ENCODE data around the gene DYNC1H1. TPM values are rescaled to one million over a fixed set of nuclear protein-coding genes. Genes with fewer than 3 reads are reported as not detected.

Gene DYNC1H1
- total and polyA plus RNA-seq, 2 of the 13 experiments (the other 11 are each of a cell fraction or from before 2014, with no cell fraction given), result 74.4 to 239 TPM

DNA sequence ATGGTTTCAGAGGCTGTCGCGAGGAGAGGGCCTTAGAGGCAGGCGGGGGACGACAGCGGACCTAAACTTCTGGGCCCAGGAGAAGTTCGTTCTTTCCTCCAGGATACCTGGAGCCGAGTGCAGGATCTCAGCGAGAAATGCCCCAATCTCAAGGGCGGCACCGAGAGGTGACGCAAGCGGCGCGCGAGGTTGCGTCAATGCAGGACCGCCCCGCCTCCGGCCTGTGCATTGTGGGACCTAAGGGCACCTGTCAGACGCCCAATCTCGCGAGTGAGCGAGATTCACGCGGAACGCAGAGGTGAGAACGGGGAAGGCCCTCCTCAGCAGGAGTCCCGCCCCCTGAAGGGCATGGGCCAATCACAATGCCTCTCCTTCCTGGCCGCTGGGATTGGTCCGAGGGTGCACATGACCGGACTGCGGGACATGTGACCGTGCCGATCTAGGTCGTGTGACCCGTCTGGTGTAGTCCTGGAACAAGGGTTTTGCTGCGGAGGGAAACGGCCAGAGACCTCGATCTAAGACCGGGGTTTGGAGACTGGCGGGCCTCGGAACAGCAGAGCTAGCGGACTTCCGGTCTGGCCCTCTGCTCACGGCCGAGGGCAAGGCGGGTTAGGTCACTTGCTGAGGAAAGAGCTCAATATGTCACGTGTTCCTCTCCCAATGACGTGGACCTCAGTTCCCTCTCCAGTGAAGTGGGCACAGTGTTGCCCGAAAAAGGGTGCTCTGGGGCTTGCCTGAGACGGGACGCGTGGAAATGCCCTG, 16.3 kb upstream of the DYNC1H1 start (continued):
- TF ChIP-seq THAP9 (CRISPR knock-in tag; IDR thresholded peaks at IDR 0.05; ENCODE audit: borderline replicate concordance), result peak; percentile 84
- 0 out of 2 replicates have a peak, but pooled peaks have one; percentile 45 for TF ChIP-seq ZNF446 (CRISPR knock-in tag; IDR thresholded peaks at IDR 0.05)
- peak; percentile 70; the same call in 1 of the 2 replicates for TF ChIP-seq IRF9 (CRISPR knock-in tag; IDR thresholded peaks at IDR 0.05; ENCODE audit: borderline replicate concordance)
- TF ChIP-seq ZNF282 (IDR thresholded peaks at IDR 0.05; ENCODE audit: partially characterized antibody), result peak; percentile 92
- peak; percentile 88 for TF ChIP-seq GABPB1 (CRISPR knock-in tag; IDR thresholded peaks at IDR 0.05)
- peak; percentile 86 for TF ChIP-seq MAX (IDR thresholded peaks at IDR 0.05)
- peak; percentile 61 for TF ChIP-seq SRSF1 (optimal IDR thresholded peaks at IDR 0.05; ENCODE audit: low read depth, low read length)
- TF ChIP-seq NFYC (CRISPR knock-in tag; IDR thresholded peaks at IDR 0.05), result peak; percentile 98
- TF ChIP-seq USF2 (IDR thresholded peaks at IDR 0.05; ENCODE audit: low read depth, low read length), result peak; percentile 99
- peak; percentile 100 for TF ChIP-seq USF2 (CRISPR knock-in tag; IDR thresholded peaks at IDR 0.05; ENCODE audit: borderline replicate concordance)
- TF ChIP-seq ZNF543 (CRISPR knock-in tag; IDR thresholded peaks at IDR 0.05), result peak; percentile 54; the same call in 1 of the 2 replicates
- 0 out of 2 replicates have a peak, but pooled peaks have one; percentile 76 for TF ChIP-seq PLSCR1 (CRISPR knock-in tag; IDR thresholded peaks at IDR 0.05; ENCODE audit: borderline replicate concordance)
- TF ChIP-seq ZMYM3 (CRISPR knock-in tag; IDR thresholded peaks at IDR 0.05), result peak; percentile 62; the same call in 1 of the 2 replicates
- peak; percentile 73; the same call in 1 of the 2 replicates for TF ChIP-seq MYPOP (CRISPR knock-in tag; IDR thresholded peaks at IDR 0.05)
- TF ChIP-seq ZNF713 (CRISPR knock-in tag; IDR thresholded peaks at IDR 0.05), result no peak
- 0 out of 2 replicates have a peak, but pooled peaks have one; percentile 19 for TF ChIP-seq MZF1 (CRISPR knock-in tag; IDR thresholded peaks at IDR 0.05; ENCODE audit: borderline replicate concordance)
- peak; percentile 89 for TF ChIP-seq ZFY (CRISPR knock-in tag; IDR thresholded peaks at IDR 0.05)
